GM19328 (cell line): ENCODE measurements around the gene TPSB2.
"Not testable (repeated sequence)": the region's sequence is repeated elsewhere in the genome, so short reads cannot be mapped to it uniquely, and the experiment has no call there.

ENCODE experiments used
- ATAC-seq: cut with Tn5 transposase; IDR thresholded peaks from one replicate; pipeline ENCODE4 v1.9.1; 2021; ENCODE audit warnings: mild to moderate bottlenecking, moderate library complexity; ENCODE audit not compliant: unreplicated experiment

Gene TPSB2

DNA sequence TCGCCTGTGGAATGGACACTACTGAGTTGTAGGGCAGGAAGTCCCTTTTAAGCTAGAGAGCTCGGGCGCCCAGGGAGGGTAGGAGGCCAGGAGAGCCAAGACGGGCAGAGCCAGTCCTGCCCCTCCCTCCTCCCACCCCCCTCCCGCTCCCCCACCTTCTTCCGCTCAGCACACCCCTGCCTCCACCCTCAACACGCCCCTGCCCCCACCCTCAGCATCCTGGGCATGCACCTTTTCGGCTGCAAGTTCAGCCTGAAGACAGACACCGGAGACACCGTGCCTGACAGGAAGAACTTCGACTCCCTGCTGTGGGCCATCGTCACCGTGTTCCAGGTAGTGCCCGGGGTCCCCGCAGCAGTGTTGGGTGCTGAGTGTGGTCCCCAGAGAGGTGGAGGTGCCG lies 23.2 kb downstream of the TPSB2 start:
- no peak for ATAC-seq

DNA sequence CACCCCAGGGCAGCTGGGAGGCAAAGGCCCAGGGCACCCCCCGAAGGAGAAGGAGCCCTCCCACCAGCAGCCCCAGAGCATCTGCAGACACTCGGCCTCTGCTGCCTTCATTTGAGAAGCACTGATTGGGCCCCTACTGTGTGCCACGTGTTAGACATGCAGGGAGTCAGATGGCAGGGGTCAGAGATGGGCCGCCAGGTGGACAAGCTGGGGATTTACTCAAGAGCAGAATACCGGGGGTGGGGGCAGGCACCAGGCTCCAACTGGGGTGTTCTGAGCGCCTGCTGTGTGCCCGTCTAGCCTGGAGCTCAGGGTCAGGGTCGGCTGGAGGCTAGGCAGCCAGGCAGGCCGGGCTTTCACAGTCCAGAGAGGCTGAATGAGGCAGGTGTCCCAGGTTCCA lies 23.7 kb downstream of the TPSB2 start:
- ATAC-seq = no peak

DNA sequence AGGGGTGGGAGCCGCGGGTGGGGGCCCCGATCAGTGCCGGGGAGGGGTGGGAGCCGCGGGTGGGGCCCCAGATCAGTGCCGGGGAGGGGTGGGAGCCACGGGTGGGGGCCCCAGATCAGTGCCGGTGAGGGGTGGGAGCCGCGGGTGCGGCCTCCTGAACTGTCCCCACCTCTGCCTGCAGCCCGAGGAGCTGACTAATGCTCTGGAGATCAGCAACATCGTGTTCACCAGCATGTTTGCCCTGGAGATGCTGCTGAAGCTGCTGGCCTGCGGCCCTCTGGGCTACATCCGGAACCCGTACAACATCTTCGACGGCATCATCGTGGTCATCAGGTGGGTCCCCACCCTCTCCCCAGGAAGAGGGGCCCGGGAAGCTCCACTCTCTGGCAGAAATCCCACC lies 25.1 kb downstream of the TPSB2 start:
- ATAC-seq = no peak

DNA sequence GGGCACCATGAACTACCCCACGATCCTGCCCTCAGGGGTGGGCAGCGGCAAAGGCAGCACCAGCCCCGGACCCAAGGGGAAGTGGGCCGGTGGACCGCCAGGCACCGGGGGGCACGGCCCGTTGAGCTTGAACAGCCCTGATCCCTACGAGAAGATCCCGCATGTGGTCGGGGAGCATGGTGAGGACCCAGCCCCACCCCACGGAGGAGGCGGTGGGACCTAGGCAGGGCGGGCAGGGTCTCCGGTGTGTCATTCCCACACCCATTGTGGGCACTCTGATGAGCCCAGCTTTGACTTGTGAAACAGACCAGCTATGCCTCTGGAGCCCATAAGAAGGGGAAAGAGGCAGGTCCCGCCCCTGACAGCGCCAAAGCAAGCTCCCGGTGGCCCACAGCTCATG lies 27.7 kb downstream of the TPSB2 start:
- ATAC-seq = no peak

DNA sequence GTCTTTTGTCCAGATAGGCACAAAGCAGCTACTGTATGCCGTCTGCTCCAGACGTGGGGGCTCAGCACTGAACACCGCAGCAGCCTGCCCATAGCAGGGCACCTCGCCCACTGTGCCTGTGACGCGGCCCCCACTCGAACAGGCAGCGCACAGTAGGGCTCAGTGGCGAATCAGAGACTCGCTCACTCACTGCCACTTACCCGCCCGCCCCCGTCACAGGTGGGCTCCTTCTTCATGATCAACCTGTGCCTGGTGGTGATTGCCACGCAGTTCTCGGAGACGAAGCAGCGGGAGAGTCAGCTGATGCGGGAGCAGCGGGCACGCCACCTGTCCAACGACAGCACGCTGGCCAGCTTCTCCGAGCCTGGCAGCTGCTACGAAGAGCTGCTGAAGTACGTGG lies 28.5 kb downstream of the TPSB2 start:
- ATAC-seq = no peak

DNA sequence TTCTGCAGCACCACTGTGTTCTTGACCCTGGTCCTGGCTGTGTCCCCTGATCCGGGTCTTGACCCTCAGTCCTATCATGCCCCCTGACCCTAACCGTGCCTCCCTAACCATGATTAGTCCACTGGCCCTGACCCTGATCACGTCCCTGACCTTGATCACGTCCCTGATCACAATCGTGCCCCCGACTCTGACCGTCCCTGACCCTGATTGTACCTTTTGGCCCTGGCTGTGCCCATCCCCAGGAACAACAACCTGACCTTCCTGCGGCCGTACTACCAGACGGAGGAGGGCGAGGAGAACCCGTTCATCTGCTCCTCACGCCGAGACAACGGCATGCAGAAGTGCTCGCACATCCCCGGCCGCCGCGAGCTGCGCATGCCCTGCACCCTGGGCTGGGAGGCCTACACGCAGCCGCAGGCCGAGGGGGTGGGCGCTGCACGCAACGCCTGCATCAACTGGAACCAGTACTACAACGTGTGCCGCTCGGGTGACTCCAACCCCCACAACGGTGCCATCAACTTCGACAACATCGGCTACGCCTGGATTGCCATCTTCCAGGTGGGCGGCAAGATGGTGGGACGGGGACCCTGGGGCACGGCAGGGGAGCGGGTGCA lies 29.9 kb downstream of the TPSB2 start:
- ATAC-seq = no peak

DNA sequence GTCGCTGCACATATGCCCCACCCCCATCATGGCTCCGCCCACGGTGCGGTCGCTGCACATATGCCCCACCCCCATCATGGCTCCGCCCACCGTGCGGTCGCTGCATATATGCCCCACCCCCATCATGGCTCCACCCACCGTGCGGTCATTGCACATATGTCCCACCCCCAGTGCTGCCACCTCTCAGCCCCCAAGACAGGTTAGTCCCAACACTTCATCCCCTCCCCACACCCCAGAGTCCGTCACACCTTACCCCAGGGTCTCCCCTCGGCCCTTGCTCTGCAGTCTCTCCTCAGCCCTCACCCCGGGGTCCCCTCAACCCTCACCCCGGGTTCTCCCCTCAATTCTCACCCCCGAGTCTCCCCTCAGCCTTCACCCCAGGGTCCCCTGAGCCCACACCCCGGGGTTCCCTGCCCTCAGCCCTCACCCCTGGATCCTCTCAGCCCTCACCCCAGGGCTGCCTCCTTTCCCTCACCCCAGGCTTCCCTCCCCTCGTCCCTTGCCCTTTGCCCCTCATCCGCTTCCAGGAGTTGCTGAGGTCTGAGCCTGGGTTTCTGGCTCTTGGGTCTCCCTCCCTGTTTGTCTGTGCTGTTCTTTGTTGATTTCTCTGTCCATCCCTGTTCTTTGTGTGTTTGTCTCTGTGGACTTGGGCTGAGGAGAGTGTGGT lies 30.5 kb downstream of the TPSB2 start:
- no peak for ATAC-seq

DNA sequence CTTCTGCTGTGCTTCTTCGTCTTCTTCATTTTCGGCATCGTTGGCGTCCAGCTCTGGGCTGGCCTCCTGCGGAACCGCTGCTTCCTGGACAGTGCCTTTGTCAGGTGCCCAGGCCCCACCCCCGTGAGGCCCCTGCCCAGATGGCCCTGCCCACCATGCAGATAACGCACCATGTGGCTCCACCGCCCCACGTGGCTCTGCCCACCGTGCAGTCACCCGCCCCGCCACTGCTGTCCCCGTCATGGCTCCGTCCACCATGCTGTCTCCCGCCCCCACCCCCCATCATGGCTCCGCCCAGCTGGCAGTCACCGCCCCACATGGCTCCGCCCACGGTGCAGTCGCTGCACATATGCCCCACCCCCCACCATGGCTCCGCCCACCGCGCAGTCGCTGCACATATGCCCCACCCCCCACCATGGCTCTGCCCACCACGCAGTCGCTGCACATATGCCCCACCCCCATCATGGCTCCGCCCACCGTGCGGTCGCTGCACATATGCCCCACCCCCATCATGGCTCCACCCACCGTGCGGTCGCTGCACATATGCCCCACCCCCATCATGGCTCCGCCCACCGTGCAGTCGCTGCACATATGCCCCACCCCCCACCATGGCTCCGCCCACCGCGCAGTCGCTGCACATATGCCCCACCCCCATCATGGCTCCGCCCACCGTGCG lies 31.2 kb downstream of the TPSB2 start:
- not testable (repeated sequence) for ATAC-seq

DNA sequence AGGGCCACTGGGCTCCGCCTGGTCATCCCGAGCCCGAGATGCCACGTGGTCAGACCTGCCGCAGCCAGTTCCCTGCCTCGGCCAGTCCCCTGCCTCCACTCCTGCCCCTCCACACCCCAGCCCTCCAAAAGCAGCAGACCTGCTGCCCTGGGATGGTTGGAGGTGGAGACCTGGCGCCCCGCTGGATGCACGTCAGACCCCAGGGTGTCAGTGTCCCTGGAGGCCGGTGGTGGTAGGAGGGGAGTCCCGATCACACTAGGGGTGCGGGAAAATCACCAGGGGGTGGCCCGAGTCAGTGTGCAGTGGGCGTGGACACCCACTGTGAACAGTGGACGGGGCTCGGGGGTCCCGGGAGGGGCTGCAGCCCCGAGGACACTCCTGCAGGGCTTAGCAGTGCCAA lies 31.8 kb downstream of the TPSB2 start:
- ATAC-seq = no peak

DNA sequence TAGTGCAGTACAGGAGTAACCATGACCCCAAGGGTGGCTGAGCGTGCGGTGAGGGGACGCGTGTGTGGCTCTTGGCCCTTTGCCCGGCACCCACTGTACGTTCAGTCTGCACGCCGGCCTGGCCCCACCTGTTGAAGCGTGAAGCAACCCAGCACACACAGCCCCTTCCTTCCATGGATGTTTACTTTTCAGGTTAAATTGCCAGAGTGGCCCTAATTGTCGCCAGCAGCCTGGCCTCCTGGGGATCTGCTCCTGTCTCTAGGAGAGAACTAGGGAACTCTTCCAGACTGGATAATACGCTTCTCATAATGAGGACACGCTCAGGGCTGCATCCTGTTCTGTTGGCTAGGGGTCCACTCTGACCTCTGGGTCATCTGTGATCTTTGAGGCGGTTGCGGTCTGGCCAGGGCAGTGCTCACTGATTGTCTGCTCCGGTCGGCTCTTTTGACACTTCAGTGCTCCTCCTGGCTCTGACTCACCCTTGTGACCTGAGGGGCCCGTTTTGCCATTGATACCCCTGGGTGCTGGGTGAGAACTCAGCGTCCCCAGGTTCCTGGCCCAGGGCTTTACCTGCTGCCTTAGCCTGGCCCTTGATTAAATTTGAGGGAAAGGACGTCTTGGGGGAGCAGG lies 32.6 kb downstream of the TPSB2 start:
- ATAC-seq = no peak

DNA sequence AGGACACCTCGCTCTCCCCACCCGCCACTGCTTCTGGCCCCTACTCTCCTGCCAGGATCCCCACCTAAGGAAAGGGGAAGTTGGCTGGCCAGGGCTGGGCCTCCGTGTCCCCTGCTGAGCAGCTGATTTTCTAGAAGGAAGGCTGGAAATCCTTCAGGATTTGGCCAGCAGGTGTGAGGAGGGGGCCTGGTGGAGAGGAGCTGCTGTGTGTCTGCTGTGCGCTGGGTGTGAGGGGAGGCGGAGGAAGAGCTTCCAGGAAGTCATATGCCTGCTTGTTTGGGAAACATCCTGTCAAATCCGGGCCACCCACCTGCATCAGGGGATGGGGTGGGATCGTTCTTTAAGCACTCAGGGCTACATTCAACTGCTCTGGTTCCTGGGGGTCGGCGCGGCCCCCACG lies 33.5 kb downstream of the TPSB2 start:
- no peak for ATAC-seq

DNA sequence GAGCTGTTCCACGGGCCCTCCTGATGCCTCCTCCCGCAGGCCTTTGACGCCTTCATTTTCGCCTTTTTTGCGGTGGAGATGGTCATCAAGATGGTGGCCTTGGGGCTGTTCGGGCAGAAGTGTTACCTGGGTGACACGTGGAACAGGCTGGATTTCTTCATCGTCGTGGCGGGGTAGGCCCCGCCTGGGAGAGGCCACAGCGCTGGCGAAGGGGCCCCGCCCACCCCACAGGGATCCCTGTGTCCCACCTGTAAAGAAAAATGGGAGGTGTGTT lies 34.7 kb downstream of the TPSB2 start:
- no peak for ATAC-seq

DNA sequence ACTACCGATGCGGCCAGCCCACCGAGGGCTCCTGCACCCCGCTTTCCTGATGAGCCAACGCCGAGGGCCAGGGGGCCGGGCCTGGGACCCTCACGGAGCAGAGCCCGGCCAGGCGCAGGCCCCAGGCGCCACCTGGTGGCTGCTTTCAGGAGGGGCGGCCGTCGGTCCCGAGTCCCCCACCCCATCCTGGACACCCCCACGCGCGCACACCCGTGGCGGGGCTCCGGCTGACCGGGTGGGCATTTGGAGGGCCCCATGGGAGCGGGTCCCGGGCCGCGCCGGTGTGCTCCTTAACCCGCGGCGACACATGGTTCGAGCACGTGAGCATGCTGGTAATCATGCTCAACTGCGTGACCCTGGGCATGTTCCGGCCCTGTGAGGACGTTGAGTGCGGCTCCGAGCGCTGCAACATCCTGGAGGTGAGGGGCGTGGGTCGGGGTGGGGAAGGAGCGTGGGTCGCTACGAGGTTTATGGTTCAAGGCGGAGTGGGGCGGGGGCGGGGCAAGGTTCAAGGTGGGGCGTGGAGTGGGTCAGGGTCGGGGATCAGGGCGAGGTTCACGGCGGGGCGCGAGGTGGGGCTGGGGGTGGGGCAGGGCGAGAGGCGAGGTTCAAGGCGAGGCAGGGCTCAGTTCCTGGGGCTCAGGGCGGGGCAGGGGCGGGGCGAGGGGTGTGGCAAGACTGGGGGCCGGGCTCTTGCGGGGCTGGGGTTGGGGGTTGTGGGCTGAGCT lies 35.2 kb downstream of the TPSB2 start:
- no peak for ATAC-seq

DNA sequence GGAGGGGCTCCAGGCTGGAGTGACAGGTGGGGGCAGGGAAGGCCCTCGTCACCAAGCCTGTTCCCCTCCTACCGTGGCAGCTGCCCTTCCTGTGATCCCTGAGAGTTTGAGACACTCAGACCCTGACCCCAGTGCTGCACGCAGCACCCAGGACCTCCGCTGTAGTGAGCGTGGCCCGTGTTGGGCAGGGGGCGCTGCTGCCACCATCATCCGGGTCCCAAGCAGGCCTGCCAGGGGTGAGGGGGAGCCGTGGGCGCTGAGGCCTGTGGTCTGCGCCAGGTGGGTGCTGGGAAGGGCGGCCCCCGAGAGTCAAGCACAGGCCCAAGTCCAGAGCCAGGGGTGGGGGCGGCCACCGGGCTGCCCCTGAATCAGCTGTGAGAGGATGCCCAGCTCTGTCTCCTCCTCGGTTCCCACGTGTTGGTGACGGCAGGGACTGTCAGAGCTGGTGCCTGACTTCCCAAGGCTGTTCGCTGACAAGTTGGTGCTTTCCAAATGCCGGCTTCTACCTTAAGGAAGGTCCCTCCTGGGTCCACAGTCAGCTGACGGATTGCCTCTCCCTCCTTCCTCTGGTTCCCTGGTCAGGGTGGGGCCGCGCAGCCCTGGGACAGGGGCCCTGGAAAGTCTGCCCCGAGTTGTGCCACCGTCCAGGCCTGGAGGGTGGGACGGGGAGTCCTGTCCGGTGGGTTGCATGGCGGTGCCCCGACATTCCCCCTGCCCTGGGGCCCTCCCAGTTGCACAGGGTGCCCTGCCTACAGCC lies 36.0 kb downstream of the TPSB2 start:
- ATAC-seq = no peak

DNA sequence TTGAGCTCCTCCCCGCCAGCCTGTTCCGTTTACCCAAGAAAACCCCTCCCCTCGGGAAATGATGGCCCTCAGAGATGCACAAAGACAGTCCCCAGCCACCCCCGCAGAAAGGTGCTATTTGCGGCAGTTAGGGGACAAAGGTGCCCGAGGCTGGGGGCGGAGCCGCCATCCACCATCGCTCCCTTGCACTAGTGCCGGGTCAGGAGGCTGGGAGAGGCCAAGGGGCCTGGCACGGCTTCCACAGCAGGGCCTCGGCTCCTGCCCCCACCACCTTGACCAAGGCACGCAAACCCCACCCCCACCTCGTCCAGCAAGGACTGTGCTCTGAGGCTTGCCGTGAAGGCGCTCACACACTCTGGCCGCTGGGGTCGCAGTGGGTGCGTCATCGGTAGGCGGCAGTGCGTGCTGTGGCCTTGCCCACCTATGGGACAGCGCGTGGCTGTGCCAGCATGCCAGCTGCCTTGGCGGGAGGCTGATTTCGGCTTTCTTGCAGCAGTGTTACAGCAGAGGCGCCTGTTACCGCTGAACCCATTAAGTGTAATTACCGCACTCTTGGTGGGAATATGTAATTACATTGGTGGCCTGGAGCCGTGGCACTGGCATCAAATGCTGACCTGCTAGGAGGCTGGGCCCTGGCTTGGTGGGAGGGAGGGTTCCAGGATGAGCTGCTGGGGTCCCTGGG lies 36.7 kb downstream of the TPSB2 start:
- no peak for ATAC-seq

DNA sequence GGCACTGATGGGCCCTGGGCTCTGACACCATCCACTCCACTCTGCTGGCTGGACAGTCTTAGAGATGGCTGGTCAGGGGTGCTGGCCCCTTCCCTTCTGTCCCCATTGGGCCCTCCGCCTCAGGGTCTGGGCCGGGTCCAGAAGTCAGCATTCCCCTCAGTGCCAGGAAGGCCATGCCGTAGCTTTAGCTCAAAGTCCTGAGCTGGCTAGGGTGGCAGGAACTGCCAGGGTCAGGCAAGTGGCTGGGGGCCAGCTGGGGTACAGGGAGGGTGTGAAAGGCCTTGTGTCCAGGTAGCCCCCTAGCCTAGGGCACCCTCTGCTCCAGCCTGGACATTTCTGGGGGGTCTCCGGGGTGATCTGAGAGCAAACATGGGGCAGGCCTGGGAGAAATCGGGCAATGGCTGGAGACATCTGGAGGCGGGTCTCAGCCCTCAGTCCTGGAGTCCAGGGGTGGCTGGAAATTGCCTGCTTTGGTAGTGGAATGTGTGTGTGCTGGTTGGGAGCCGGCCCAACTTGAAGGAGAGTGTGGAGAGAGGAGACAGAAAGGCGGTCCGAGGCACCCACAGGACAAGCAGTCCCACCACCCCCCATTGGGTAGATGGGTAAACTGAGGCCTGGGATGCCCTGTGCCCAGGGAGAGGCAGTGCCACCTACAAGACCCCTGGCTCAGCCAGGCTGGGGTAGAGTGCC lies 37.5 kb downstream of the TPSB2 start:
- no peak for ATAC-seq

DNA sequence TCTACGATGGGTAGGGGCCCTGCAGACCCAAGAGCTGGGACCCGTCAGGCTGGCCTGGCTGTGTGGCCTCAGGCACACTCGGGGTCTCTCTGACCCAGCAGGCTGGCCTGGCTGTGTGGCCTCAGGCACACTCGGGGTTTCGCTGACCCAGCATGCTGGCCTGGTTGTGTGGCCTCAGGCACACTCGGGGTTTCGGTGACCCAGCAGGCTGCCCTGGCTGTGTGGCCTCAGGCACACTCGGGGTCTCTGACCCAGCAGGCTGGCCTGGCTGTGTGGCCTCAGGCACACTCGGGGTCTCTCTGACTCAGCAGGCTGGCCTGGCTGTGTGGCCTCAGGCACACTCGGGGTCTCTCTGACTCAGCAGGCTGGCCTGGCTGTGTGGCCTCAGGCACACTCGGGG lies 39.2 kb downstream of the TPSB2 start:
- ATAC-seq = not testable (repeated sequence)

DNA sequence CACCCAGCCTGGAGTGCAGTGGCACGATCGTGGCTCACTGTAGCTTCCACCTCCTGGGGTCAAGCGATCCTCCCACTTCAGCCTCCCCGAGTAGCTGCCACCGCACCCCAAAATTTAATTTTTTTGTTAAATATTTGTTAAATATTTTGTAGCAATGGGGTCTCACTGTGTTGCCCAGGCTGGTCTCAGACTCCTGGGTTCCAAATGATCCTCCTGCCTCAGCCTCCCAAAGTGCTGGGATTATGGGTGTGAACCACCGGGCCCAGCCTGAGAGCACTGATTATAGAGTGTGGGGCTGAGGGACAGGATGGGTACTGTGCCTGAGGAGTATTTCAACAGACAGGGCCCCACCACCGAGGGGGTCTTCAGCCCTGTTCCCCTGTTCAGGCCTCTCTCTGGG lies 40.5 kb downstream of the TPSB2 start:
- ATAC-seq = no peak

DNA sequence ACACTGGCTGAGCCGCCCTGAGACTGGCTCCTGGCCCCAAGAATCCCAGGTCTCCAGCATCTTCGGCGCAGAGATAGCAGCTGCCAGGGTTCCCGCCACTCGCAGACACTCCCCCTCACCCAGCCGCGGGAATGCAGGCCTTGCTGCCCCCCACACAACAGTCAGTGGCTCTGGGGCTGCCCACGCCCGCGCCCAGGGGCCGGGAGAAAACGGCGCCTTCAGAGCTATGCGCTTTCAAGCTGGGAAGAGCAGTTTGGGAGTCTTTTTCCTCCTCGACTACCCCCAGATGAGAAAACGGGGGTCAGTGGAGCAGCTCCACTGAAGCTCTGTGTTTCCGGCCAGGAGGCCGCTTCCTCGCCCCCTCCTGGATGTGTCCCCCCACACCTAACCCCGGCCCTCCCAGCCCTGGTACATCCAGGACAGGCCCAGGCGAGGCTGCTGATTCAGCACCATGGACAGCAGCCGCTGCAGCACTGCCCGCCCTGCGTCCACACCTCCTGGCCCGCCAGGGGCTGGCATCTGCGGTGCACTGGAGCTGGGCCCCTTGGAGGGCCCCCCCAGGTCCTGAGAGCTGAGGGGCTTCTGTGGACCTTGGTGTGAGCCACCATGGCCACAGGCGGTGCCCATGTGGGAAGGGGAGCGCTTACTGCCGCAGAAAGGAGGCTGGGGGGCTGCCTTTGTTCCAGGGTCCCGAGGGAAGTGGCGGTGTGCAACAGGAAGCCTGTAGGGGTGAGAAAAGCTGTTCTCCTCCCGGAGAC lies 41.4 kb downstream of the TPSB2 start:
- no peak for ATAC-seq
